ENCODE results near the gene FERMT2.

The FERMT2 gene

GRCh38 chr14:52877628-52878027, 73.2 kb downstream of the FERMT2 start:
- peaks cover 14% of the 10 kb centered on the region for H3K4me1 ChIP-seq (ENCODE audit: insufficient read depth, poor library complexity, severe bottlenecking)
- ATAC-seq (ENCODE audit: low read depth) (no peak), DNase-seq (ENCODE audit: low spot score) (no peak)
- TF ChIP-seq CTCF (IDR thresholded peaks at IDR 0.05; ENCODE audit: poor library complexity, severe bottlenecking) = no peak
- no peak overlapping the region for H3K27ac ChIP-seq (ENCODE audit: poor library complexity, severe bottlenecking)
- H3K36me3 ChIP-seq (ENCODE audit: low read depth) = peaks cover 94% of the 10 kb centered on the region
- H3K9me3 ChIP-seq (ENCODE audit: severe bottlenecking) = no peaks in the 10 kb centered on the region
- H3K4me3 ChIP-seq (ENCODE audit: severe bottlenecking) = no peak overlapping the region
- H3K27me3 ChIP-seq (ENCODE audit: insufficient read depth, poor library complexity, severe bottlenecking) = no peaks in the 10 kb centered on the region

- Histone ChIP-seq H3K4me3 (ENCODE audit: severe bottlenecking) (no peak overlapping the region), H3K4me1 (ENCODE audit: insufficient read depth, poor library complexity, severe bottlenecking) (peaks cover 19% of the 10 kb centered on the region), H3K9me3 (ENCODE audit: severe bottlenecking) (no peaks in the 10 kb centered on the region), H3K27me3 (ENCODE audit: insufficient read depth, poor library complexity, severe bottlenecking) (no peaks in the 10 kb centered on the region), H3K36me3 (ENCODE audit: low read depth) (peaks cover 97% of the 10 kb centered on the region), H3K27ac (ENCODE audit: poor library complexity, severe bottlenecking) (no peak overlapping the region)
- no peak for ATAC-seq (ENCODE audit: low read depth)
- TF ChIP-seq CTCF (IDR thresholded peaks at IDR 0.05; ENCODE audit: poor library complexity, severe bottlenecking) = no peak
- DNase-seq (ENCODE audit: low spot score) = no peak
Measured at GRCh38 chr14:52876806-52877205, 74.0 kb downstream of the FERMT2 start.

GRCh38 chr14:52876311-52876710, 74.5 kb downstream of the FERMT2 start:
- Histone ChIP-seq H3K9me3 (ENCODE audit: severe bottlenecking) (no peaks in the 10 kb centered on the region), H3K36me3 (ENCODE audit: low read depth) (peaks cover 97% of the 10 kb centered on the region), H3K27ac (ENCODE audit: poor library complexity, severe bottlenecking) (no peak overlapping the region), H3K4me3 (ENCODE audit: severe bottlenecking) (no peak overlapping the region), H3K4me1 (ENCODE audit: insufficient read depth, poor library complexity, severe bottlenecking) (peaks cover 21% of the 10 kb centered on the region), H3K27me3 (ENCODE audit: insufficient read depth, poor library complexity, severe bottlenecking) (no peaks in the 10 kb centered on the region)
- DNase-seq (ENCODE audit: low spot score) (no peak), ATAC-seq (ENCODE audit: low read depth) (no peak)
- TF ChIP-seq CTCF (IDR thresholded peaks at IDR 0.05; ENCODE audit: poor library complexity, severe bottlenecking) = no peak

GRCh38 chr14:52875707-52876106, 75.1 kb downstream of the FERMT2 start:
- Histone ChIP-seq H3K27ac (ENCODE audit: poor library complexity, severe bottlenecking) (no peak overlapping the region), H3K36me3 (ENCODE audit: low read depth) (peaks cover 97% of the 10 kb centered on the region), H3K27me3 (ENCODE audit: insufficient read depth, poor library complexity, severe bottlenecking) (no peaks in the 10 kb centered on the region), H3K4me3 (ENCODE audit: severe bottlenecking) (no peak overlapping the region), H3K9me3 (ENCODE audit: severe bottlenecking) (no peaks in the 10 kb centered on the region), H3K4me1 (ENCODE audit: insufficient read depth, poor library complexity, severe bottlenecking) (peaks cover 21% of the 10 kb centered on the region)
- DNase-seq (ENCODE audit: low spot score) = no peak
- ATAC-seq (ENCODE audit: low read depth) = no peak
- no peak for TF ChIP-seq CTCF (IDR thresholded peaks at IDR 0.05; ENCODE audit: poor library complexity, severe bottlenecking)

GRCh38 chr14:52874389-52874788, 76.5 kb downstream of the FERMT2 start:
- DNase-seq (ENCODE audit: low spot score) (no peak), ATAC-seq (ENCODE audit: low read depth) (no peak)
- Histone ChIP-seq H3K9me3 (ENCODE audit: severe bottlenecking) (no peaks in the 10 kb centered on the region), H3K4me3 (ENCODE audit: severe bottlenecking) (no peak overlapping the region), H3K27ac (ENCODE audit: poor library complexity, severe bottlenecking) (no peak overlapping the region), H3K36me3 (ENCODE audit: low read depth) (peaks cover 97% of the 10 kb centered on the region), H3K27me3 (ENCODE audit: insufficient read depth, poor library complexity, severe bottlenecking) (no peaks in the 10 kb centered on the region), H3K4me1 (ENCODE audit: insufficient read depth, poor library complexity, severe bottlenecking) (peaks cover 21% of the 10 kb centered on the region)
- TF ChIP-seq CTCF (IDR thresholded peaks at IDR 0.05; ENCODE audit: poor library complexity, severe bottlenecking) = no peak

All from RWPE2 (cell line).